Measurements from ENCODE around the gene LRRN4. TPM values are rescaled to one million over a fixed set of nuclear protein-coding genes. Genes with fewer than 3 reads are reported as not detected.

The LRRN4 gene
- total and polyA plus RNA-seq, 2 experiments from 2014 or later: 19.2 to 94.5 TPM

- H3K4me1 ChIP-seq (ENCODE audit: insufficient read depth): peaks cover 9% of the 10 kb centered on the region
- no peak for TF ChIP-seq EZH2 (IDR thresholded peaks at IDR 0.05; ENCODE audit: borderline replicate concordance)
- TF ChIP-seq EZH2phosphoT487 (IDR thresholded peaks at IDR 0.05; ENCODE audit: low read depth, severe bottlenecking, unreplicated experiment): no peak
- no peak for TF ChIP-seq CTCF (IDR thresholded peaks at IDR 0.05; ENCODE audit: poor library complexity)
- no peaks in the 10 kb centered on the region for H3K36me3 ChIP-seq (replicated peaks; ENCODE audit: insufficient read depth, low read depth)
- H3K9me2 ChIP-seq (replicated peaks; ENCODE audit: insufficient read depth): no peaks in the 10 kb centered on the region
- H3K27me3 ChIP-seq: peaks cover 19% of the 10 kb centered on the region
- no peaks in the 10 kb centered on the region for H3K79me2 ChIP-seq
- no peak overlapping the region for H3K27ac ChIP-seq
- no peaks in the 10 kb centered on the region for H4K20me1 ChIP-seq (ENCODE audit: insufficient read depth, poor library complexity, severe bottlenecking)
- WGBS (ENCODE audit: low lambda C conversion rate, missing lambda C conversion rate): 60% methylated on average over 5 of the region's 5 CpGs
- H3K4me2 ChIP-seq: peak overlapping the region; percentile 96
- peak overlapping the region; percentile 26 for H3K4me3 ChIP-seq
- peak; percentile 46 for DNase-seq (ENCODE audit: low spot score)
- H2AFZ ChIP-seq: peak overlapping the region; percentile 71
- no peaks in the 10 kb centered on the region for H3K9me3 ChIP-seq (ENCODE audit: low read depth)
These were observed 2.4 kb downstream of the LRRN4 start for GRCh38 chr20:6051505-6051904.

DNA sequence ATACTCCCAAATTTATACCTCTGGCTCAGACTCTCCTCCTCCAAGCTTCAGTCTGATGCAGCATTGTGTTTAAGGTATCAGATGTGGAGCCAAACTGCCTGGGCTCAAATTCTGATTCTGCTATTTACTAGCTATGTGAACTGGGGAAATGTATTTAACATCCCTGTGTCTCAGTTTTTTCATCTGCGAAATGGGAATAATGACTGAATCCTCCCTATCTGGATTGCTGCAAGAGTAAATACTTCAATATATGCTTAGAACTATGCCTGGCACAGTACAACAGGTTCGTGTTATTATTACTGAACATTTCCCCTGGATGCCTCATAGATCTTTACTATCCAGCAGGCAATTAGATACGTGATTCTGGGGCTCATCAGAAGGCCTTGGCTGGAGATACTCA is 5.5 kb downstream of the LRRN4 start:
- DNase-seq (ENCODE audit: low spot score): no peak
- 91% methylated on average over 3 of the region's 3 CpGs for WGBS (ENCODE audit: low lambda C conversion rate, missing lambda C conversion rate)
- Histone ChIP-seq H3K27ac (no peak overlapping the region), H2AFZ (no peak overlapping the region), H4K20me1 (ENCODE audit: insufficient read depth, poor library complexity, severe bottlenecking) (no peaks in the 10 kb centered on the region), H3K9me3 (ENCODE audit: low read depth) (no peaks in the 10 kb centered on the region), H3K4me1 (ENCODE audit: insufficient read depth) (peaks cover 5% of the 10 kb centered on the region), H3K79me2 (no peaks in the 10 kb centered on the region), H3K9me2 (replicated peaks; ENCODE audit: insufficient read depth) (no peaks in the 10 kb centered on the region), H3K27me3 (peaks cover 16% of the 10 kb centered on the region), H3K4me3 (no peak overlapping the region), H3K4me2 (no peak overlapping the region), H3K36me3 (replicated peaks; ENCODE audit: insufficient read depth, low read depth) (no peaks in the 10 kb centered on the region)
- TF ChIP-seq CTCF (IDR thresholded peaks at IDR 0.05; ENCODE audit: poor library complexity): no peak

DNA sequence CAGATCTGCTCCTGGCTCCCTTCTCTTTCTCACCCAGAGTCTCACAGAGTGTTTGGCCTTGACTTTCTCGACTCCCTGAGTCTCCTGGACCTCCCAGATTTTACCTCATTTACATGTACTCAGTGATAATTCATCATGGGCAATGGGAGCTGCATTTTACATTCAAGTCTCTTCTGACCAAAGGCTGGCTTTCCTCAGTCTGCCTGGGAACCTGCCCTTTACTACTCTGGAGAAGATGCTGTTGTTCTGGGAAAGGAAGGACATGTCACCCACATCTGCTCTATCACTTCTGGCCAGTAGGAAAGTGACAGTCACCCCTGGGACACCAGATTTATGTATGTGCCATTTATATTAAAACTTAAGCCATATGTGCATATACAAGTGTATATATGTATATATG is 7.4 kb downstream of the LRRN4 start:
- H3K27ac ChIP-seq: no peak overlapping the region
- no peaks in the 10 kb centered on the region for H3K36me3 ChIP-seq (replicated peaks; ENCODE audit: insufficient read depth, low read depth)
- H3K9me3 ChIP-seq (ENCODE audit: low read depth): no peaks in the 10 kb centered on the region
- H3K4me3 ChIP-seq: no peak overlapping the region
- TF ChIP-seq CTCF (IDR thresholded peaks at IDR 0.05; ENCODE audit: poor library complexity) (no peak), EZH2phosphoT487 (IDR thresholded peaks at IDR 0.05; ENCODE audit: low read depth, severe bottlenecking, unreplicated experiment) (no peak), EZH2 (IDR thresholded peaks at IDR 0.05; ENCODE audit: borderline replicate concordance) (no peak)
- no peak overlapping the region for H3K4me2 ChIP-seq
- H2AFZ ChIP-seq: no peak overlapping the region
- H3K27me3 ChIP-seq: no peaks in the 10 kb centered on the region
- WGBS (ENCODE audit: low lambda C conversion rate, missing lambda C conversion rate): 90% methylated on average over 1 of the region's 1 CpG
- H3K4me1 ChIP-seq (ENCODE audit: insufficient read depth): no peaks in the 10 kb centered on the region
- no peaks in the 10 kb centered on the region for H3K79me2 ChIP-seq
- H3K9me2 ChIP-seq (replicated peaks; ENCODE audit: insufficient read depth): no peaks in the 10 kb centered on the region
- no peak for DNase-seq (ENCODE audit: low spot score)
- H4K20me1 ChIP-seq (ENCODE audit: insufficient read depth, poor library complexity, severe bottlenecking): no peaks in the 10 kb centered on the region

DNA sequence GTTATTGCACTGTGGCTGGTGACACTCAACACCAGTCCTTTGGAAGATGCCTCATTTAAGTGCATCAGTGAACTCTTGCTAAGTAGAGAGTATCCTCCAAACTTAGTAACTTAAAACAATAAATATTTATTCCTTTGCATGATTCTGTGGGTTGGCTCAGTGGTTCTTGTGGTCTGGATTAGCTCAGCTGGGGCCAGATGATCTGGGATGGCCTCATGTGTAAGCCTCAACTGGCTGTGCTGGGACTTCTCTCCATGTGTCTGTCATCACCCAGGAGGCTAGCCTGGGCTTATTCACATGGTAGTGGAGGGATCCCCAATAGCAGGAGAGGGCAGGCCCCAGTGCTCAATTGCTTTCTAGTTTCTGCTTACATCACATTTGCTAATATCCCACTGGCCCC is 8.3 kb downstream of the LRRN4 start:
- no peak overlapping the region for H3K4me3 ChIP-seq
- no peak for TF ChIP-seq EZH2phosphoT487 (IDR thresholded peaks at IDR 0.05; ENCODE audit: low read depth, severe bottlenecking, unreplicated experiment)
- no peak for TF ChIP-seq CTCF (IDR thresholded peaks at IDR 0.05; ENCODE audit: poor library complexity)
- TF ChIP-seq EZH2 (IDR thresholded peaks at IDR 0.05; ENCODE audit: borderline replicate concordance): no peak
- no peak overlapping the region for H2AFZ ChIP-seq
- no peaks in the 10 kb centered on the region for H3K36me3 ChIP-seq (replicated peaks; ENCODE audit: insufficient read depth, low read depth)
- no peaks in the 10 kb centered on the region for H3K4me1 ChIP-seq (ENCODE audit: insufficient read depth)
- no peaks in the 10 kb centered on the region for H3K27me3 ChIP-seq
- no peaks in the 10 kb centered on the region for H3K9me3 ChIP-seq (ENCODE audit: low read depth)
- no peak overlapping the region for H3K4me2 ChIP-seq
- no peak overlapping the region for H3K27ac ChIP-seq
- no peaks in the 10 kb centered on the region for H3K79me2 ChIP-seq
- no peak for DNase-seq (ENCODE audit: low spot score)
- H3K9me2 ChIP-seq (replicated peaks; ENCODE audit: insufficient read depth): no peaks in the 10 kb centered on the region
- no peaks in the 10 kb centered on the region for H4K20me1 ChIP-seq (ENCODE audit: insufficient read depth, poor library complexity, severe bottlenecking)

Data from hepatocyte (in vitro differentiated cells).